ENCODE data around the gene NCKIPSD. TPM values are rescaled to one million over a fixed set of nuclear protein-coding genes. Genes with fewer than 3 reads are reported as not detected.

The NCKIPSD gene
- total RNA-seq, 1 donor from 2014 or later: 6.3 TPM

Other genes starting within 250 kb of the NCKIPSD start
- gene CCDC51, start 245.8 kb downstream of the NCKIPSD start, total RNA-seq: 16.4 and 18.0 TPM in 2 replicates
- gene TMA7, start 245.7 kb downstream of the NCKIPSD start, total RNA-seq: 223 and 272 TPM in 2 replicates
- gene ATRIP, start 239.2 kb downstream of the NCKIPSD start, total RNA-seq: 8.2 TPM in 2 replicates
- gene SHISA5, start 181.7 kb downstream of the NCKIPSD start, total RNA-seq: 95.5 and 133 TPM in 2 replicates
- gene PFKFB4, start 129.1 kb downstream of the NCKIPSD start, total RNA-seq: 2.0 and 2.2 TPM in 2 replicates
- not detected in 2 replicates for gene UCN2, start 122.1 kb downstream of the NCKIPSD start, total RNA-seq
- 0.42 and 1.5 TPM in 2 replicates for gene COL7A1, start 90.6 kb downstream of the NCKIPSD start, total RNA-seq
- 288 and 371 TPM in 2 replicates for gene UQCRC1, start 76.3 kb downstream of the NCKIPSD start, total RNA-seq
- not detected in 2 replicates for gene TMEM89, start 64.1 kb downstream of the NCKIPSD start, total RNA-seq
- 23.9 and 27.7 TPM in 2 replicates for gene SLC26A6, start 50.5 kb downstream of the NCKIPSD start, total RNA-seq
- 0.17 and 0.47 TPM in 2 replicates for gene CELSR3, start 23.0 kb downstream of the NCKIPSD start, total RNA-seq
- 49.7 and 58.2 TPM in 2 replicates for gene IP6K2, start 31.3 kb upstream of the NCKIPSD start, total RNA-seq
- 35.6 and 50.8 TPM in 2 replicates for gene PRKAR2A, start 162.0 kb upstream of the NCKIPSD start, total RNA-seq
- gene SLC25A20, start 213.0 kb upstream of the NCKIPSD start, total RNA-seq: 21.9 and 29.3 TPM in 2 replicates
- gene ARIH2, start 232.9 kb upstream of the NCKIPSD start, total RNA-seq: 77.2 and 86.3 TPM in 2 replicates